ENCODE data around the gene TYW1B.
A peak's percentile ranks its signal among the peaks of the same experiment; 100 is the strongest.
"Not testable (repeated sequence)": the region's sequence is repeated elsewhere in the genome, so short reads cannot be mapped to it uniquely, and the experiment has no call there.

Gene TYW1B

GRCh38 chr7:72697066-72697465 is 130.9 kb downstream of the TYW1B start:
- DNase-seq (ENCODE audit: low spot score), result not testable (repeated sequence)

GRCh38 chr7:72696643-72697042 is 131.4 kb downstream of the TYW1B start:
- not testable (repeated sequence) for DNase-seq (ENCODE audit: low spot score)

- not testable (repeated sequence) for DNase-seq (ENCODE audit: low spot score)
These were observed 132.5 kb downstream of the TYW1B start for GRCh38 chr7:72695482-72695881.

GRCh38 chr7:72691442-72691841 is 136.6 kb downstream of the TYW1B start:
- DNase-seq (ENCODE audit: low spot score), result not testable (repeated sequence)

GRCh38 chr7:72690177-72690576 is 137.8 kb downstream of the TYW1B start:
- DNase-seq (ENCODE audit: low spot score), result not testable (repeated sequence)

- DNase-seq (ENCODE audit: low spot score), result not testable (repeated sequence)
These were observed 138.7 kb downstream of the TYW1B start for GRCh38 chr7:72689344-72689743.

GRCh38 chr7:72681211-72681610 is 146.8 kb downstream of the TYW1B start:
- not testable (repeated sequence) for DNase-seq (ENCODE audit: low spot score)

- not testable (repeated sequence) for DNase-seq (ENCODE audit: low spot score)
These were observed 151.1 kb downstream of the TYW1B start for GRCh38 chr7:72676880-72677279.

- DNase-seq (ENCODE audit: low spot score), result not testable (repeated sequence)
These were observed 151.8 kb downstream of the TYW1B start for GRCh38 chr7:72676086-72676690.

GRCh38 chr7:72675686-72676085 is 152.3 kb downstream of the TYW1B start:
- DNase-seq (ENCODE audit: low spot score), result not testable (repeated sequence)

GRCh38 chr7:72674394-72674793 is 153.6 kb downstream of the TYW1B start:
- DNase-seq (ENCODE audit: low spot score), result no peak

GRCh38 chr7:72670850-72671249 is 157.2 kb downstream of the TYW1B start:
- not testable (repeated sequence) for DNase-seq (ENCODE audit: low spot score)

GRCh38 chr7:72668435-72668834 is 159.6 kb downstream of the TYW1B start:
- DNase-seq (ENCODE audit: low spot score), result not testable (repeated sequence)

- DNase-seq (ENCODE audit: low spot score), result not testable (repeated sequence)
These were observed 161.0 kb downstream of the TYW1B start for GRCh38 chr7:72667049-72667448.

GRCh38 chr7:72648574-72648973 is 179.4 kb downstream of the TYW1B start:
- not testable (repeated sequence) for DNase-seq (ENCODE audit: low spot score)

GRCh38 chr7:72643708-72644107 is 184.3 kb downstream of the TYW1B start:
- DNase-seq (ENCODE audit: low spot score), result not testable (repeated sequence)

- DNase-seq (ENCODE audit: low spot score), result not testable (repeated sequence)
These were observed 186.3 kb downstream of the TYW1B start for GRCh38 chr7:72641485-72642248.

GRCh38 chr7:72640740-72641139 is 187.3 kb downstream of the TYW1B start:
- DNase-seq (ENCODE audit: low spot score), result not testable (repeated sequence)

- DNase-seq (ENCODE audit: low spot score), result peak; percentile 11
These were observed 192.6 kb downstream of the TYW1B start for GRCh38 chr7:72635273-72635908.

- DNase-seq (ENCODE audit: low spot score), result peak; percentile 64
These were observed 195.2 kb downstream of the TYW1B start for GRCh38 chr7:72632765-72633292.

GRCh38 chr7:72628375-72628774 is 199.6 kb downstream of the TYW1B start:
- not testable (repeated sequence) for DNase-seq (ENCODE audit: low spot score)

- DNase-seq (ENCODE audit: low spot score), result not testable (repeated sequence)
These were observed 201.5 kb downstream of the TYW1B start for GRCh38 chr7:72626428-72627011.
